ENCODE results near the gene TEKT4. TPM values are rescaled to one million over a fixed set of nuclear protein-coding genes. Genes with fewer than 3 reads are reported as not detected.

The TEKT4 gene
- total RNA-seq = not detected in 2 replicates

GRCh38 chr2:94871226-94872087 lies at the start of gene TEKT4:
Gene TEKT4, plus strand, starts transcription at chr2:94871430. Its CDS starts 150 bp downstream, at chr2:94871580.

Other genes starting within 250 kb of the TEKT4 start
- gene MAL, start 154.3 kb downstream of the TEKT4 start, total RNA-seq = 1.3 and 55.9 TPM in 2 replicates

Data from tracheal epithelial cell (primary cell).